ENCODE data around the gene IL7R. TPM values are rescaled to one million over a fixed set of nuclear protein-coding genes. Genes with fewer than 3 reads are reported as not detected.

Gene IL7R
- total RNA-seq, 1 donor from 2014 or later, result not detected

DNA sequence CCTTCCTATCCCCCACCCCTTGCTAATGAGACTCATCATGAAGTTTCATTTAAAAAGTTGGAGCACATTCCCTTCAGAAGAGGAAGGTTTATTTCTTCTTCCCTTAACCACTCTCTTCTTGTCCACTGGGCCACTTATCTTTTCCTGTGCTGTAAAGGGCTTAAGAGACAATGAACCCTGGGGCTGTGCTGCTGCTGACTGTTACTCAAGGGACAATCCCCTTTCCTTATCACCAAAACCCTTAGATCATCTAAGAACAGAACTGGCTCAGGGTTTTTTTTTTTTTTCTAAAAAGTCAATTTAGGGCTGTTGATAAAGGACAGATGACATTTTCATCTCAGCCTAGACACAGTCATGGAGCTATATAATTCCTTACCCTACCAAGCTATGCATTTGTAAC, 52.1 kb downstream of the IL7R start:
- peaks cover 13% of the 10 kb centered on the region for H3K9me3 Mint-ChIP-seq
- H3K4me3 Mint-ChIP-seq, result no peak overlapping the region
- H3K36me3 Mint-ChIP-seq (ENCODE audit: low read depth), result peaks cover 5% of the 10 kb centered on the region
- H3K4me1 Mint-ChIP-seq, result peaks cover 4% of the 10 kb centered on the region
- no peak for TF ChIP-seq CTCF (conservative IDR thresholded peaks at IDR 0.05)
- H3K27me3 Mint-ChIP-seq (ENCODE audit: low read depth), result no peaks in the 10 kb centered on the region
- DNase-seq (ENCODE audit: low read depth, low spot score), result no peak
- no peak overlapping the region for H3K27ac Mint-ChIP-seq (ENCODE audit: unreplicated experiment)

GRCh38 chr5:35919191-35919590, 62.5 kb downstream of the IL7R start:
- peaks cover 6% of the 10 kb centered on the region for H3K9me3 Mint-ChIP-seq
- no peak for DNase-seq (ENCODE audit: low read depth, low spot score)
- H3K4me1 Mint-ChIP-seq, result no peaks in the 10 kb centered on the region
- no peak overlapping the region for H3K27ac Mint-ChIP-seq (ENCODE audit: unreplicated experiment)
- TF ChIP-seq CTCF (conservative IDR thresholded peaks at IDR 0.05), result no peak
- peaks cover 20% of the 10 kb centered on the region for H3K27me3 Mint-ChIP-seq (ENCODE audit: low read depth)
- H3K4me3 Mint-ChIP-seq, result no peak overlapping the region
- no peaks in the 10 kb centered on the region for H3K36me3 Mint-ChIP-seq (ENCODE audit: low read depth)

GRCh38 chr5:35920890-35921289, 64.2 kb downstream of the IL7R start:
- Mint-ChIP-seq H3K4me3 (no peak overlapping the region), H3K36me3 (ENCODE audit: low read depth) (no peaks in the 10 kb centered on the region), H3K4me1 (peaks cover 7% of the 10 kb centered on the region), H3K27ac (ENCODE audit: unreplicated experiment) (no peak overlapping the region), H3K27me3 (ENCODE audit: low read depth) (peaks cover 32% of the 10 kb centered on the region), H3K9me3 (peaks cover 6% of the 10 kb centered on the region)
- TF ChIP-seq CTCF (conservative IDR thresholded peaks at IDR 0.05), result peak; percentile 44
- peak; percentile 8 for DNase-seq (ENCODE audit: low read depth, low spot score)

DNA sequence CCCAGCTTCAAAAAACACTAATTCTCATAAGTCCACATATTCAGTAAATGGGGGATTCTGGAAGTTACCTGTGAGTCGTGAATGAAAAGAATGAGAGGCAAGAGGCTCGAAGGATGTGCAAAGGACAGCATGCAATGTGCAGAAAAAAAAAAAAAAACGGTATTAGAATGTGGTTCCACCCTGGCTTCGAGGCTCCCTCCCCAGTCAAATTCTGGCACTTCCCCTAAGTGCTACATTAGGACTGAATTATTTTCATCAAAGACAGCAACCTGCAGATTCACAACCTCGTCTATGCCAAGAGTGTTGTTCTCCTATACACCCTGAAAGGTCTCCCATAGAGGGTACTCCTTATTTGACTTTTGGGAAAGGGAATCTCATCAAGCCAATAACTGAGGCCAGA, 65.2 kb downstream of the IL7R start:
- H3K4me1 Mint-ChIP-seq, result peaks cover 13% of the 10 kb centered on the region
- peaks cover 6% of the 10 kb centered on the region for H3K9me3 Mint-ChIP-seq
- no peak for TF ChIP-seq CTCF (conservative IDR thresholded peaks at IDR 0.05)
- peaks cover 42% of the 10 kb centered on the region for H3K27me3 Mint-ChIP-seq (ENCODE audit: low read depth)
- H3K4me3 Mint-ChIP-seq, result no peak overlapping the region
- DNase-seq (ENCODE audit: low read depth, low spot score), result no peak
- no peak overlapping the region for H3K27ac Mint-ChIP-seq (ENCODE audit: unreplicated experiment)
- no peaks in the 10 kb centered on the region for H3K36me3 Mint-ChIP-seq (ENCODE audit: low read depth)

- no peak overlapping the region for H3K27ac Mint-ChIP-seq (ENCODE audit: unreplicated experiment)
- no peak overlapping the region for H3K4me3 Mint-ChIP-seq
- no peak for DNase-seq (ENCODE audit: low read depth, low spot score)
- H3K9me3 Mint-ChIP-seq, result peaks cover 6% of the 10 kb centered on the region
- peaks cover 13% of the 10 kb centered on the region for H3K4me1 Mint-ChIP-seq
- peaks cover 48% of the 10 kb centered on the region for H3K27me3 Mint-ChIP-seq (ENCODE audit: low read depth)
- H3K36me3 Mint-ChIP-seq (ENCODE audit: low read depth), result no peaks in the 10 kb centered on the region
- TF ChIP-seq CTCF (conservative IDR thresholded peaks at IDR 0.05), result no peak
These were observed 65.8 kb downstream of the IL7R start for GRCh38 chr5:35922468-35922867.

Measured in neural crest cell (in vitro differentiated cells).